ENCODE data around the gene SAMD1. TPM values are rescaled to one million over a fixed set of nuclear protein-coding genes. Genes with fewer than 3 reads are reported as not detected.

Gene SAMD1
- total RNA-seq, 4 donors from 2014 or later, result 8.6 to 22.5 (median 10.8) TPM

DNA sequence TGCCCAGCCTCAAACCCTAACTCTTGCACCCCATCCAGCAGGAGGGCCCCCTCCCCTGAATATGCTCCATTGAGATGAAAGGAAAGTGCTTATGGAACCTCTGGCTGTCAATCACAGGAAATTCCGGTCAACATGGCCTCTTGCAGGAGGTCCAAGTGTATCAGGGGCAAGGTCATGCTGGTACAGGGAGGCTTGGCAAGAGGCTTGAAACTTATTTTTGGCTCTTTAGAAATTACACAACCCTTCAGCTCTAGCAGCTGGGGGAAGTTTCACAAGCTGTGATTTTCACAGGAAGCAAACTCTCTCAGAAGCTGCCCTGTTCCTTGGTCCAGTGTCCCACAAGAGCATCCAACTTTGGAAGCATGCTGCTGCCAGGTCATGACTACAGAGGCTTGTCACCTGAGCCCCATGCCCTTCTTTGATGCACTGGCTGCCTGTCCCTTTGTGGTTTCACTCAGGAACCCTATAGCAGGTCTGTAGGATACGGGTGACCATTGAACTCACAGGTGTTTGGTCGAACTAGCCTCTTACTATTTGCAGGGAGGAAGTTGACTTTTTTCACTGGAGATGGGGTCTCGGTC, 37.5 kb upstream of the SAMD1 start:
- no peak for DNase-seq (ENCODE audit: low spot score)
- ATAC-seq (ENCODE audit: low FRiP score), result peak; percentile 60

DNA sequence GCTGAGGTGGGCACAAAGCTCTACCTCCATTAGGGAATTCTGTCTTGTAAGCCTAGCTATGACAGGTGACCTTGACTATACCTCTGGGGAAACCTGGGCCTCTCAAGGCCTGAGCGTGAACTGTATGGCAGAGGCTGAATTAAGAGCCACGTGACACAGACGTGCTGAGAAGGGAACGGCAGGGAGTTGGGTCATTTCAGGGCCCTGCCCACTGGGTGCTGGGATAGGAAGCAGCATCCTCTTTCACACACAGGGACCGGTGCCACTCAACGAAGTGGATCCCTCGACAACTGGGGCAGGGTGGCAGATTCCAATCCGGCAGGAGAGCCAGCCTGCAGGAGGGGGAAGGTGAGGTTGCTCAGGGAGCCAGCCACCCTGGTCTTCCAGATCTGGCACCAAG, 36.6 kb upstream of the SAMD1 start:
- peak; percentile 37 for ATAC-seq (ENCODE audit: low FRiP score)
- no peak for DNase-seq (ENCODE audit: low spot score)
- TF ChIP-seq, protein P1, sequence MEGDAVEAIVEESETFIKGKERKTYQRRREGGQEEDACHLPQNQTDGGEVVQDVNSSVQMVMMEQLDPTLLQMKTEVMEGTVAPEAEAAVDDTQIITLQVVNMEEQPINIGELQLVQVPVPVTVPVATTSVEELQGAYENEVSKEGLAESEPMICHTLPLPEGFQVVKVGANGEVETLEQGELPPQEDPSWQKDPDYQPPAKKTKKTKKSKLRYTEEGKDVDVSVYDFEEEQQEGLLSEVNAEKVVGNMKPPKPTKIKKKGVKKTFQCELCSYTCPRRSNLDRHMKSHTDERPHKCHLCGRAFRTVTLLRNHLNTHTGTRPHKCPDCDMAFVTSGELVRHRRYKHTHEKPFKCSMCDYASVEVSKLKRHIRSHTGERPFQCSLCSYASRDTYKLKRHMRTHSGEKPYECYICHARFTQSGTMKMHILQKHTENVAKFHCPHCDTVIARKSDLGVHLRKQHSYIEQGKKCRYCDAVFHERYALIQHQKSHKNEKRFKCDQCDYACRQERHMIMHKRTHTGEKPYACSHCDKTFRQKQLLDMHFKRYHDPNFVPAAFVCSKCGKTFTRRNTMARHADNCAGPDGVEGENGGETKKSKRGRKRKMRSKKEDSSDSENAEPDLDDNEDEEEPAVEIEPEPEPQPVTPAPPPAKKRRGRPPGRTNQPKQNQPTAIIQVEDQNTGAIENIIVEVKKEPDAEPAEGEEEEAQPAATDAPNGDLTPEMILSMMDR (IDR thresholded peaks at IDR 0.05), result no peak

More for the DNA sequence above, 37.5 kb upstream of the SAMD1 start:
- TF ChIP-seq, protein P1 (IDR thresholded peaks at IDR 0.05), result no peak

DNA sequence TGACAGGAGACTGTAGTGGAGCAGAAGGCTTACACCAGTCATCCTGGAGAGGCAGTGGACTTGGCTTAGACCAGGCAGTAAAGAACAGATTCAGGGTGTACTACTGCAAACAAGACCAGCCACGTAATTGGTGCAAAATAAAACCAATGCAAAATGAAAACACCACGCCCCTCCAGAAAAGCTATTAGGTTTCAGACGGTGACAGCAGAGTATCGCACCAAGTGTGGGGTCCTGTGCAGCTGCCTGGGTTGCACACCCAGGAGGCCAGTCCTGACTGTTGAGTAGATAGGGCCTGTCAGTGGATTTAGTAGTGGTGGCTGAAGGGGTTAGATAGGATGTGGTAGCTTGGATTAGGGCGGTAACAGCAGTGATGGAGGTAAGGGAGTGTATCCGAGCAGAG, 32.4 kb upstream of the SAMD1 start:
- DNase-seq (ENCODE audit: low spot score), result no peak
- no peak for ATAC-seq (ENCODE audit: low FRiP score)
- TF ChIP-seq, protein P1 (IDR thresholded peaks at IDR 0.05), result no peak

DNA sequence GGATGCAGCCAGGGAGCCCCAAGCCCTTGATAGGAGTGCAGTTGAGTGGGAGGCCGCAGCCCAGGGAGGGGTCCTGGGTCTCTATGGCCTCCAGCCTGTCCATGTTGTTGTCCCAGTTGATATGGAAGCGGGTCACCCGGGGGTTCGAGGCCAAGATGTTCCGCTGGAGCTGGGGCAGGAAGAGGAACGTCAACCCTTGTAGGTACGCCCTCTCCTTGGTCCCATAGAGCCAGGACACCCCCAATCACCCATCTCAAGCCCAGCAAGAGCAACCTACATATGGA, 29.9 kb upstream of the SAMD1 start:
- TF ChIP-seq, protein P1 (IDR thresholded peaks at IDR 0.05), result no peak
- DNase-seq (ENCODE audit: low spot score) (no peak), ATAC-seq (ENCODE audit: low FRiP score) (no peak)

DNA sequence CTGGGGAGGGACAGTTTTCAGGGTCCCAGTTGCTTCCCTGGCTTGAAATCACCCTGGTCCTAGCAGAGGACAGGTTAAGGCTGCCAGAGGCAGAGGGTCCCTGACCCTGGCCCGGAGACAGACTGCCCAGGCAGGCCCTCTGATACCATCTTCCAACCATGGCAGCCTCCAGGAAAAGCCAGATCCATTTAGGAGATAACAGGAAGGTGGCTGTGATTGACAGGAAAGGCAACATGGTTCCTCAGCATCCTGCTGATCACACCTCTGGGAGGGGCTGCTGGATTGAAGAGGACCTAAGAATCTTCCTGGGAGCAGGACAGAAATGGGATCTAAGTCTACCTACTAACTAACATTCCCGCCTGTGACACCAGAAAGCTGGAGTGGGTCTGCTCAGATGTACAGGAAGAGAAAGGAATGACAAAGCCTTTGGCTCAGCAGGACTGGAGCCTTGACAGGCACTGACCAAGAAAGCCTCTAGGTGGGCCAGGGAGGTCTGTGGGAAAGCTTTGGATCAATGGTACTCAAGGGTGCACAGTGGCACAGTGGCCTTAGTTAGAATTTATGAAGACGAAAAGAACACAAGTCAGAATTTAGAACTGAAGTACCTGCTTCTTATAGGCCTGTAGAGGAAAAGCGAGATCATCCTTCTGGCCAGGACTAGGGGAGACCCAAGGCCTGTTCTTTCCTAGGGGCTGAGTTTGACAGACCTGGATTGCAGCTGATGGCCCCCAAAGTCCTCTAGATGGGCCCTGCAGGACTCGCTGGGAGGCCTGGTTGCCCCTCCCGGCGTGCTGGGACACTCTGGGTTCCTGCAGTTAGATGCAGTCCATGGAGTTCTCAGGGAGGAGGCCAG, 29.3 kb upstream of the SAMD1 start:
- no peak for ATAC-seq (ENCODE audit: low FRiP score)
- TF ChIP-seq, protein P1 (IDR thresholded peaks at IDR 0.05), result no peak
- DNase-seq (ENCODE audit: low spot score), result no peak

DNA sequence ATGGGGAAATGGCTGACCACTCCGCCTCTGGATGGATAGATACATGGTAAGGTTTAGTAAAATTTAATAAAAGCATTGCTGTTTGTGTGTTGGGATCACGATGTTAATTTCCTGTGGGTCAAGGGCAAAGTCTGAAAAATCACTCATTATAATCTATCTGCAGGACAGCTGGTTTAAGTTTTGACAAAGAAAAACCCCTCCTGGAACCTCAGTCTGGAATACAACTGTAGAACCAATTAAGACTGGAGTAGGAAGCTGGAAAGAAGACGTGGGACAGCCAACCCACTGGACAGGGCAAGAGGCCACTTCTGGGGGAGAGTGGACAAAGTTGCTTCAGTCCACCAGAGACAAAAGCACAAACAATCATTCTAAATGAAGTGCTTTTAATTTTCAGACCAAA, 28.6 kb upstream of the SAMD1 start:
- DNase-seq (ENCODE audit: low spot score) (no peak), ATAC-seq (ENCODE audit: low FRiP score) (no peak)
- TF ChIP-seq, protein P1 (IDR thresholded peaks at IDR 0.05), result no peak

Measured in omental fat pad (tissue), 4 donors.